Activated CD8-positive, alpha-beta memory T cell treated with anti-CD3 and anti-CD28 coated beads, Interleukin-2, amount 50 U/mL, for 48 hours (primary cell): ENCODE results near the gene STX4.
"Not testable (repeated sequence)": the region's sequence is repeated elsewhere in the genome, so short reads cannot be mapped to it uniquely, and the experiment has no call there.

Experiments used
- DNase-seq: peaks from one replicate; pipeline ENCODE4 v3.0.0-alpha.2; 2020

STX4 gene

DNA sequence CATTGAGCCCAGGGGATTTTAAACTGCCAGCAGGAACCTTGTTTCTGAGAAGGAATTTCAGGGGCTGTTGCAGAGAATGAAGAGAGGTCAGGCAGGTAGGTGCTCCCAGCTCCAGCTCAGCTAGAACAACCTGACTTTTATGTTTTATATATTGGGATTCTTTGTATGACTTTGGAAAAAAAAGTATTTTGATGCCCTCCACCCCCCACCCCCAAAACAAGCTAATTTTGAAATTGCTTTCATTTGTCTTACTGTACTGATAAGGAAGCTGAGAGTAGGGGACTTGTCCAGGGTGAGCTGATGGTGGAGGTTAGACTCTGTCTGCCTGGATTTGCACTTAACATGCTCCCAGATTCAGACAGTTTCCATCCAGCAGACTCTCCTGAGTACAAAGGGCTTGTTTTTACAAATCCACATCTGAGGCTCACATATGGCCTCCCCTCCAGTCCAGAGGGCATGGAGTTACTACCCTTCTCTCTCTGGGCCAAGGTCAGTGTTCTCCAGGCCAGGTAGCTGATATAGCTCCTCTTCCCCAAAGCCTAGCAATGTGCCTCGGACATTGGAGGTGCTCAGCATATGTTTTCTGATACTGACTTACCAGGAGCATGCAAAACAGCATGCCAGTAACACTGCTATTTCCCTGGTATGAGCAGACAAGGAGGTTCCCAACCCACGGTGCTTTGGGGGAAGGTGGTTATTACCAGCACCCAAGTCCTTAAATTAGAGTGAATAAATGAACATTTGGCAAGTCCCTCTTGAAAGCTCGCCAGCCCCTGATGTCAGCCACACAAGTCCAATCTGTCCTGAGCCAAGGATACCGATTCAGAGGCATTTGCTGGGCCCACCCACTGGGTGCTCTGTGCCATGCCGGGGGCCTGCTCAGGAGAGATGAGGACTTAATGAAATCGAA is 34.3 kb upstream of the STX4 start:
- DNase-seq = no peak

DNA sequence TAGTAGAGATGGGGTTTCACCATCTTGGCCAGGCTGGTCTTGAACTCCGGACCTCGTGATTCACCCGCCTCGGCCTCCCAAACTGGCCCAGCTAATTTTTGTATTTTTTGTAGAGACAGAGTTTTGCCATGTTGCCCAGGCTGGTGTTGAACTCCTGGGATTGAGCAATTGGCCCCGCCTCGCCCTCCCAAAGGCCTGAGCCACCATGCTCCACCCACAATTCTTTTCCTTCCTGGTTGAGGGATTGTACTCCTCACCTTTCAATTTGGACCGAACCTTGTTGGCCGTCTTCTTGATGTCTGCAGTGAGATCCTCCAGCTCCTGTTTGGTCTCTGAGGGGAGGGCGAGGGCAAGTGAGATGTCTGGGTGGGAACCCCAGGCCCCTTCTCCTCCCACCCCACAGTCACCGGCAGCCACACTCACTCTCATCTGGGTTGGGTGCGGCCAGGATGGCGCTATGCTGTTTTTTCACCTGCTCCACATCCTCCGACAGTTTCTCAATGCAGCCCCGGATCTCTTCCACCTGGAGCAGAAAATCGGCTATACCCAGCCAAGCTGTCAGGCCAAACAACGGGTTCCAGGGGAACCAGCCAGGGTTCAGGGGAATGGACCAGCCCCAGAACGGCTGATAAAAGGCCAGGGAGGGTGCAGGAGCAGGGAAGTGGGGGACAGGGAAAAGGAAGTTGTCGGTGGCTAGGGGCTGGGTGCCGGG is 32.5 kb upstream of the STX4 start:
- no peak for DNase-seq

GRCh38 chr16:31001507-31002249 is 31.7 kb upstream of the STX4 start:
- DNase-seq = no peak

DNA sequence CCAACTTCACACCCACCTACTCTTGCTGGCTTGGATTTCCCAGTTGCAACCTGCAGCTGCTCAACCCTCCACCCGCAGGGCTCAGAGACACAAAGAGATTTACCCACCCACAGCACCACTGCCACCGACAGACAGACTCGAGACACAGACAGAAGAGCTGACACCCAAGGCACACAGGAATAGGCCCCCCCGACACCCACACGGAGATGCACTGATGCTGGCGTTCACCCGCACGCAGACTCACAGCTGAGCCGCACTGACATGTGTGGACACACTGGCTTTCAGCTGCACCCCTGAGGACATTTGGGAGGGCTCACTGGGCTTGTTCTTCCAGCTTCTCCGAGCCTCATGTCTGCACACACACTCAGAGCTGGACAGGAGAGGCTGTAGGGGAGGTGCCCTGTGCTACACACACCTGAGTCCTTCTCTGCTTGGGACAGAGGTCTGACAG is 31.1 kb upstream of the STX4 start:
- DNase-seq = no peak

DNA sequence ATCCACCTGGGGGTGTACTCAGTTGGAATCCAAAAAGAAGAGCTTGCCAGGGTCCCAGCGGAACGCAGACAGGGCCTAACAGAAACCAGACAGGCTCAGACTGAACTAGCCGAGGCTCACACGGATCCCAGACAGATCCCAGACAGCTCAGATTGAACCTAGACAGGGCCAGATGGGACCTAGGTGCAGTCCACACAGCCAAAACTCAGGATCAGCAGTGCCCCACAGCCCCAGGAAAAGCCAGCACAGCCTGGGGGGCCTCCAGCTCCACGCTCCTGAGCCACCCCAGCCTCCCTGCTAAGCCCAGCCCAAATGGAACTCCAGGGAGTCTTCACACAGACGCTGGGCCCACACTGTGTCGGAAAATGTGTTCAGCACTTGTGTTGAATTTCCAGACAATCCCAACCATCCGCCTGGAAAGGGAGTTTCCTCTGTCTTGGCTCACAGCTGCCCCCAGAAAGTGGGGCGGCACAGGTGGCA is 30.5 kb upstream of the STX4 start:
- DNase-seq = no peak

- DNase-seq = no peak
These were observed 29.6 kb upstream of the STX4 start for GRCh38 chr16:31003744-31004143.

GRCh38 chr16:31004658-31005057 is 28.7 kb upstream of the STX4 start:
- no peak for DNase-seq

DNA sequence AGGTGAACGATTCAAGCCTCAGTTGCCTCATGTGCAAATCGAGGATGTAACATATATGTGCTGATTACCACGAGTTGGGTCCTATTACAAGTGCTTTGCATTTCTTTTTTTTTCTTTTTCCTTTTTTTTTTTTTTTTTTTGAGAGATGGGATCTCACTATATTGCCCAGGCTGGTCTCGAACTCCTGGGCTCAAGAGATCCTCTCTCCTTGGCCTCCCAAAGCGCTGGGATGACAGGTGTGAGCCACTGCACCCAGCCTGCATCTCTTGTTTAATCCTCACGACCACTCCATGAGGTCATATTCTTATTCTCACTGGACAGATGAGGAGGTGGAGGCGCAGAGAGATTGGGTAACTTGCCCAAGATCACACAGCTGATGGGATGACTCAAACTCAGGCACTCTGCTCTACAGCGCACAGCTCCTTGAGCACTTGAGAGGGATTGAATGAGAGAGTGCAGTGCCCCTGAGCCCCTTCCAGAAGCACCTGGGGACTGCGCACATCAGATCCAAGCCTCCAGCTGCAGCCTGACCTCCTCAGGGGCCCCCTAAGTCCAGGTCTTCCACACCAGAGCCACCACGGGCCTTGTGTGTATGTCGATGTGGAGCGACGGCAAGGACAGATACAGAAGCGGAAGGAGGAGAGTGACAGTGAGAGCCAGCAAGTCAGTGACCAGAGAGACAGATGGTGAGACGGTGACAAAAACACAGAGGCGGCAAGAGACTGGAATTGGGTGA is 27.8 kb upstream of the STX4 start:
- no peak for DNase-seq

DNA sequence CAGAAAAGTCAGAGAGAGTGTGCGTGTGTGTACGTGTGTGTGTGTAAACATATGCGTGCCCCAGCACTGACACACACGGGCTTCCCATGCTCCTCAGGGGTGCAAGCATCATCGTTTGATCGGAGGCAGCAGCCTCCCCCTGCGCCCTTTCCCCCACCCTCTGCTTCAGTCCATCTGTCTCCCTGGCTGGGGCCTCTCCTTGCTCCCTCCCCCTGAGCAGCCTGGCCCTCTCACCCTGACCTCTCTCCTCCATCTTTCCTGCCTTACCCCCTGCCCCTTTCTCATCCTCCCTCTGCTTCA is 27.3 kb upstream of the STX4 start:
- no peak for DNase-seq

- no peak for DNase-seq
These were observed 26.8 kb upstream of the STX4 start for GRCh38 chr16:31006589-31006988.

- no peak for DNase-seq
These were observed 25.7 kb upstream of the STX4 start for GRCh38 chr16:31007684-31008083.

DNA sequence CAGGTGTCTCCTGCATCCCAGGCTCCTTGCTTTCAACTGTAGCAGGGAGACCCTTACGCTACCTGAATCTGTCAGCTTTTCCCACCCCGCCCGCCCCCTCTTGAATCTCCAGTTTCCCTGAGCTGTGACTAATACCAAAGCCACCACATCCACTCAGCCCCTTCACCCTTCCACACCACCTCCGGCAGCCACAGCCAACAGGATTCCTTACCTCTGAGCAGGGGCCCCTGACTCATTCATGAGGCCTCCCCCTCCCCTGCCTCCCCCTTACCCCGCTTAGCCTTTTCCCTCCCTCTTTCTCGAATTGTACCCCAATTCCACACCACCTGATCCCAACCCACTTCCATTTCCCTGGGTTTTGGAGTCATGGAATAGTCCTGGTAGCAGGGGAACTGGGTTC is 25.2 kb upstream of the STX4 start:
- DNase-seq = no peak

GRCh38 chr16:31008551-31008950 is 24.8 kb upstream of the STX4 start:
- no peak for DNase-seq

GRCh38 chr16:31009120-31009519 is 24.2 kb upstream of the STX4 start:
- no peak for DNase-seq

DNA sequence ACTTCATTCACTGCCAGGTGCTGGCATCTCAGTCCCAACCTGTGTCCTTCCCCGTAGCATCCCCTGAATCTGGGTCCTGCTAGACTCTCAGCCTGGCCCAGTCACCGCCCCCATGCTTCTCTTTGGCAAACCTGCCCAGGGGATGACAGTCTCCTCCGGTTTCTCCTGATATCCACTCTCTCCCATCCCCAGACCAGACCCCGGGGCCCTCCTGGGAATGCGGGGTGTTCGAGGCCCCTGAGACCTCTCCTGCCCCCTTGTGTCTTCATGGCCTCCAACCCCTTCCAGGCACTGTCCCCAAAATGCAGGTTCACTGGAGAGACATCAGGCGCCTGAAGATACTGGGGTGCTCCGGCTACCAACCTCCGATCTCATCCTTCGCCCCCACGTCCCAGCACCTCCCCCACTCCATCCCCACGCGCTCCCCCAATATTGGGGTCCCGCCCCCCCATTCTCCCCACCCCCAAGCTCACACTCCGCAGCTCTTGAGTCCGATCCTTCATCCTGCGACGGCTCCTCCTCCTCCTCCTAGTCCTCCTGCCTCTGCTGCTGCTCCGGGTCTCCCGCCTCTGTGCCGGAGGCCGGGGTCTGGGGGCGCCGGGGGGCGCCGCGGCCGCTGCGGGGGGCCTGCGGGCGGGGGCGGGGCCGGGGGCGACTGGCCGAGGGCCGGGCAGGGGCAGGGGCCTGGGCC is 23.3 kb upstream of the STX4 start:
- no peak for DNase-seq

DNA sequence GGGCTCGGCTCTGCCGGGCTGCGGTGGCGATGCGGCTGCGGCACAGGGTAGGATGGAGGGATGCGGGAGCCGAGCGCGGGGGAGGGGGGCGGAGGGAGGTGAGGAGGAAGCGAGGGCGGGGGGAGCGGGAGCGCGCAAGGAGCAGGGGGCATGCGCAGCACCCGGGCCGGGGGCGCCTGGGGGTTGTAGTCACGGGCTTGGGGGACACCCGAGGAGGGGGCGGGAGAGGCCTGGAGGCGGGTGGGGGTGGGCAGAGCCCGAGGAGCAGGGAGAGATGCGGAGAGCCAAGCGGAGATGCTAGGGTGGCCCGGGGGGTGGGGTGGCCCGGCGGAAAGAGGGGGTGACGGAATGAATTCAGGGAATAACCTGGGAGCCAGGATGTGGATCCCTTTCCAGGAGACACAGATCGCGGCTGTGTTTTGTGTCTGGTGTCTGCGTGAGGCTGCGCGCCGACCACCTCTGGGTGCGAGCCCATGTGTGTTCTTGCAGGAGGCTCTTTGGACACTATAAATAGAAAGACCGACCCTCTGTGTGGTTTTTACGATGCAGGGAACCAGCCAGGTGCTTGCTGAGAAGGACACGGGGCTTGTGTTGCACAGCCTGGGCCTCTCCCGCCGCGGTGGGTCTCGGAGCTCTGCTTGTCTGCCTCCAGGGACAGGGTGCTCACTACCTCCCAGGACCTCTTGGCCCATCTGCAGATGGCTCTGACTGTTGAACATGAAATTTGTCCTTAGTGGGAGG is 22.6 kb upstream of the STX4 start, which contains the start of gene STX1B:
TSS of gene STX1B (minus strand) at position 54 of the 741 bp plus-strand sequence. CDS start 242 bp downstream, outside the sequence.
- peak; percentile 63 for DNase-seq

GRCh38 chr16:31011815-31012214 is 21.5 kb upstream of the STX4 start:
- not testable (repeated sequence) for DNase-seq

GRCh38 chr16:31013292-31013691 is 20.1 kb upstream of the STX4 start:
- not testable (repeated sequence) for DNase-seq

- DNase-seq = no peak
These were observed 17.3 kb upstream of the STX4 start for GRCh38 chr16:31016018-31016417.

DNA sequence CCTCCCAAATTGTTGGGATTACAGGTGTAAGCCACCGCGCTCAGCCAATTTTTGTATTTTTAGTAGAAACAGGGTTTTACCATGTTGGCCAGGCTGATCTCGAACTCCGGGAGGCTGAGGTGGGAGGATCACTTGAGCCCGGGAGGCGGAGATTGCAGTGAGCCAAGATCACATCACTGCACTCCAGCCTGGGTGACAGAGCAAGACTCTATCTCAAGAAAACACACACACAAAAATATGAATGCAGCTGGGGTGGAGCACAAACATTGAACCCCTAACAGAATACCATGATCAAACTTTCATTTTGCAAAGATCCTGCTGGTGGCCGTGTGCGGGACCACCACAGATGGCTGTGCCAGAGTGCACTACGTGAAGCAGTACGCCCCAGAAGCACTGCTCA is 15.6 kb upstream of the STX4 start:
- not testable (repeated sequence) for DNase-seq

- no peak for DNase-seq
These were observed 12.8 kb upstream of the STX4 start for GRCh38 chr16:31020536-31020935.
